ENCODE results near the gene ELMOD3. TPM values are rescaled to one million over a fixed set of nuclear protein-coding genes. Genes with fewer than 3 reads are reported as not detected.
A peak's percentile ranks its signal among the peaks of the same experiment; 100 is the strongest.
"Not testable (repeated sequence)": the region's sequence is repeated elsewhere in the genome, so short reads cannot be mapped to it uniquely, and the experiment has no call there.

The ELMOD3 gene
- total RNA-seq, 1 donor from 2014 or later, result 18.9 TPM

DNA sequence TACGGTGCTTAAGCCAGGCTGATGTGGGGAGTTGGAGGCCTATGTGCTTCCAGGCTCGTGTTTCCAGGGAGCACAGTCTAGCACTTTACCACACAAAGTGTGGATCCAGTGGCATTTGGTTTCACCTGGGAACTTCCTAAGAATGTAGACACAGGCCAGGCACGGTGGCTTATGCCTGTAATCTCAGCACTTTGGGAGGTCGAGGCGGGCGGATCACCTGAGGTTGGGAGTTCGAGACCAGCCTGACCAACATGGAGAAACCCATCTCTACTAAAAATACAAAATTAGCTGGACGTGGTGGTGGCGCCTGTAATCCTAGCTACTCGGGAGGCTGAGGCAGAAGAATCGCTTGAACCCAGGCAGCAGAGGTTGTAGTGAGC, 30.6 kb upstream of the ELMOD3 start:
- H3K36me3 Mint-ChIP-seq (ENCODE audit: low read depth), result peaks cover 86% of the 10 kb centered on the region
- DNase-seq (ENCODE audit: low spot score); H3K27ac Mint-ChIP-seq; intact Hi-C loops (cut with micrococcal nuclease); H3K27me3 Mint-ChIP-seq (ENCODE audit: low read depth); H3K9me3 Mint-ChIP-seq: not testable (repeated sequence)
- peak overlapping the region; percentile 100 for H3K4me3 Mint-ChIP-seq (ENCODE audit: low read depth)
- H3K4me1 Mint-ChIP-seq (ENCODE audit: low read depth), result peaks cover 61% of the 10 kb centered on the region

DNA sequence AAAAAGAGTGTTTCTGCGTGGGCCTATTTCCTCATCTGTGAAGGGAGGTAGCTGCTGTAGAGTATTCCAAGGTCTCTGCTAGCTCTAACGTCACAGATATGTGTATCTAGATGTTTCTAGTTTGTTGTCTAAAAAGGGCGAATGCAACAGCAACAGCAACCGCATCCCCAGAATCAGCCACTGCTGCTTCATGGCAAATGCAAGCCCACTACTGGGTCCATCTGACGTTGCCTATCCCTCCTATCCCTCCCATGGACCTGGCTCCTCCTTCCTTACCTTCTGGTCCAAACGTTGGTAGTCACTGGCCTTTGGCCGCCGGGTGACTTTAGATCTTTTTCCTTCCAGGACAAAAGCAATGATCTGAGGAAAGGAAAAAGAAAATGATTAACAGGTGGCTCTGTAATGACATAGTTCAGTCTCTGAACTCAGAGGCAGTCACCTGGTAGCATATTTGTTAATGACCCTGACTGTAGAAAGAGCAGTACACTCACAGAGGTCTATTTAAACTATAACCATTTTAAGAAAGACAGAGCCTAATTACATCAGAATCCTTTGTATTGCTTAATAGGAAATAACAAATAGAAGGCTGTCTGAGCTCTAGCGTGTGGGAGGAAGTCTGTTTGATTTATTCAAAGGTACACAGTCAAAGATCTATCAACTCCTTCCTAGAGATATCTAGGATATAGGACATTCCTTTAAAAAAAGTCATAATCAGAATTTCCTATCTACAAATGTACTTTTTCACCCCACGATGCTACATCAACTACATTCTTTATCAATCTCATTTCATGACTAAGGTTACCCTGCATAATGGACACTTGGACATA, 29.7 kb upstream of the ELMOD3 start:
- no peak overlapping the region for H3K27ac Mint-ChIP-seq
- DNase-seq (ENCODE audit: low spot score), result no peak
- H3K27me3 Mint-ChIP-seq (ENCODE audit: low read depth), result no peaks in the 10 kb centered on the region
- H3K9me3 Mint-ChIP-seq, result no peaks in the 10 kb centered on the region
- H3K36me3 Mint-ChIP-seq (ENCODE audit: low read depth), result peaks cover 80% of the 10 kb centered on the region
- H3K4me3 Mint-ChIP-seq (ENCODE audit: low read depth), result peak overlapping the region; percentile 100
- H3K4me1 Mint-ChIP-seq (ENCODE audit: low read depth), result peaks cover 61% of the 10 kb centered on the region
- intact Hi-C loops (cut with micrococcal nuclease), result loop anchor here (5.0 kb wide), 2 partner anchors 82 to 388 kb away; no protein-coding TSS in a partner anchor

- Mint-ChIP-seq H3K9me3 (no peaks in the 10 kb centered on the region), H3K27ac (no peak overlapping the region), H3K27me3 (ENCODE audit: low read depth) (no peaks in the 10 kb centered on the region), H3K4me1 (ENCODE audit: low read depth) (peaks cover 55% of the 10 kb centered on the region), H3K4me3 (ENCODE audit: low read depth) (peak overlapping the region; percentile 100), H3K36me3 (ENCODE audit: low read depth) (peaks cover 74% of the 10 kb centered on the region)
- DNase-seq (ENCODE audit: low spot score), result no peak
- intact Hi-C loops (cut with micrococcal nuclease), result loop anchor here (5.0 kb wide), 2 partner anchors 82 to 388 kb away; no protein-coding TSS in a partner anchor
Observed at GRCh38 chr2:85325466-85325811, 29.1 kb upstream of the ELMOD3 start.

DNA sequence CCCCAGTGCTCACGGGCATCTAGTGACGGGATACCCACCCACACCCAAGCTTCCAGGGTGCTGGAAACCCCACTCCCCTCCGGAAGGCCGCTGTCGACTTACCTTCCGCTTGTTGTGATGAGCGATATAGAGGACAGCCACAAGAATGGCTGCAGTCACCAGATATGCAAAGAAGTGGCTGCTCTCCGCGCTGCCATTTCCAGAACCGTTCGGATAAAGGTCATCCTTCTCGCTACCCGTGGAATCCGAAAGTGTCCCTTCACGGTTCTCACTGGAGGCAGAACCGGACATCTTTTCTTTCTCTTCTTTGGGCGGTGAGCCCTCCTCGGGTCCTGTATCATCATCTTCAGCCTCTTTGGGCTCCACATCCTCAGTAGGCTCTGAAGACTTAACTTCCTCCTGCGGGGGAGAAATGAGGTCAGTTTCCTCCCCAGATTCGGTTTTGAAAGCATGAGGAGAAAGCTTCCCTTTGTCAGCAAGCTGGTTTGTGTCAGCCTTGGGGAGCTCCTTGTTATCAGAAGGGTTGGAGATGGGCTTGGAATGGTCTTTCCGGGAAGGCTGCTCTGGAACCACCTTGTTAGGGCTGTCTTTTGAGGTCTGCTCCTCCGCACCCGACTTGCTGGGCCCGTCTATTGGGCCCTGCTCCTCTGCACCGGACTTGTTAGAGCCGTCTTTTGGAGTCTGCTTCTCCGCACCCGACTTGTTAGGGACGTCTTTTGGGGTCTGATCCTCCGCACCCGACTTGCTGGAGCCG, 28.0 kb upstream of the ELMOD3 start:
- Mint-ChIP-seq H3K4me1 (ENCODE audit: low read depth) (peaks cover 53% of the 10 kb centered on the region), H3K36me3 (ENCODE audit: low read depth) (peaks cover 63% of the 10 kb centered on the region), H3K27me3 (ENCODE audit: low read depth) (no peaks in the 10 kb centered on the region), H3K4me3 (ENCODE audit: low read depth) (peak overlapping the region; percentile 100), H3K27ac (peak overlapping the region; percentile 100), H3K9me3 (no peaks in the 10 kb centered on the region)
- peak; percentile 47 for DNase-seq (ENCODE audit: low spot score)
- intact Hi-C loops (cut with micrococcal nuclease), result loop anchor here (2.0 to 5.0 kb wide), 4 partner anchors 81 to 868 kb away; partner anchors contain the start of genes IMMT and MAT2A

- Mint-ChIP-seq H3K4me3 (ENCODE audit: low read depth) (peak overlapping the region; percentile 100), H3K27me3 (ENCODE audit: low read depth) (no peaks in the 10 kb centered on the region), H3K36me3 (ENCODE audit: low read depth) (peaks cover 56% of the 10 kb centered on the region), H3K4me1 (ENCODE audit: low read depth) (peaks cover 50% of the 10 kb centered on the region), H3K9me3 (no peaks in the 10 kb centered on the region), H3K27ac (peak overlapping the region; percentile 100)
- intact Hi-C loops (cut with micrococcal nuclease), result loop anchor here (2.0 to 5.0 kb wide), 4 partner anchors 80 to 868 kb away; partner anchors contain the start of genes IMMT and MAT2A
- peak; percentile 59 for DNase-seq (ENCODE audit: low spot score)
Observed at GRCh38 chr2:85327160-85327821, 27.3 kb upstream of the ELMOD3 start.

DNA sequence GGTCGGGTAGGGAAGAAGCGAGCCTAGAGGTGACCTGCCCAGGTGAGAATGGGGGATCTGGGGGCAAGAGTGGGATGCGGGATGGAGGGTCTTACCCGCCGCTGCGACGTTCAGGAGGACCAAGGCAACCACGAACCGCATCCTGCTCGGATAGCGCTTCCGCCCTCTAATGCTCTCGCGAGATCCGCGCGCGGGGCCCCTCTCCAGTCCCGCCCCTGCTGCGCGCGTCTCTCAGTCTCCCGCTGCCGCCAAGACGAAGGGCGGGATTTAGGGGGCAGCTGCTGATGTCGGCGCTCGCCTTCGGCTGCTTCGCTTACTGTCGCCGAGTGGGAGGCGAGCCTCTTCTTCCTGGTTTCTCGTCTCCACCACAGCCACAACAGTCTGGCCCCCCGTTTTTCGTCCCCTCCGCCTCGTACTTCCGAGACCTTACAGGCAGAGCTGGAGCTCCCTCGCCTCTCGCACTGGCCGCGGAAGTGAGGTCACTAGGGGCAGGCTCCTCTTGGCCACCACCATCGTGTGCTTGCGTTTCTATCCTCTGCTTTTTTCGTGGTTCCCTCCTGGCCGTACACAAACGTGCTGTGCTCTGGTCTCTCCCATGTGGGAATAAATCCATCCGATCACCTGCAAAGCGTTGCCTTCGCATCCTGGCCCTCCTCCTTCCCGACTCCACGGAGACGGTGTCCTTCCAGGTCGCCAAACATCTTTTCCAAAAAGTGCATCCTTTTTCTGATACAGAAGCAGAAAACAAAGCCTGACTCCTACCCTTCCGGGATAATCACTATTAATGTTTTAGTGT, 26.5 kb upstream of the ELMOD3 start, which contains the start of gene TGOLN2:
Gene TGOLN2 (minus strand): TSS at position 168 of the 796 bp plus-strand sequence. CDS start 27 bp downstream, at position 141.
- intact Hi-C loops (cut with micrococcal nuclease), result loop anchor here (1.0 to 5.0 kb wide), 5 partner anchors 26 to 867 kb away; partner anchors contain the start of genes ELMOD3, IMMT, MAT2A and RETSAT
- peak; percentile 91 for DNase-seq (ENCODE audit: low spot score)
- peaks cover 48% of the 10 kb centered on the region for H3K36me3 Mint-ChIP-seq (ENCODE audit: low read depth)
- peaks cover 44% of the 10 kb centered on the region for H3K4me1 Mint-ChIP-seq (ENCODE audit: low read depth)
- no peaks in the 10 kb centered on the region for H3K27me3 Mint-ChIP-seq (ENCODE audit: low read depth)
- peak within 1 kb of the TSS; percentile 100 for H3K27ac Mint-ChIP-seq
- peak within 1 kb of the TSS; percentile 100 for H3K4me3 Mint-ChIP-seq (ENCODE audit: low read depth)
- no peaks in the 10 kb centered on the region for H3K9me3 Mint-ChIP-seq

- Mint-ChIP-seq H3K36me3 (ENCODE audit: low read depth) (peaks cover 36% of the 10 kb centered on the region), H3K4me3 (ENCODE audit: low read depth) (peak overlapping the region; percentile 15), H3K27me3 (ENCODE audit: low read depth) (no peaks in the 10 kb centered on the region), H3K4me1 (ENCODE audit: low read depth) (peaks cover 37% of the 10 kb centered on the region), H3K27ac (peak overlapping the region; percentile 8), H3K9me3 (no peaks in the 10 kb centered on the region)
- no peak for DNase-seq (ENCODE audit: low spot score)
- intact Hi-C loops (cut with micrococcal nuclease), result loop anchor here (1.0 to 5.0 kb wide), 3 partner anchors 78 to 392 kb away; no protein-coding TSS in a partner anchor
Observed at GRCh38 chr2:85329181-85329651, 25.4 kb upstream of the ELMOD3 start.

- peaks cover 32% of the 10 kb centered on the region for H3K36me3 Mint-ChIP-seq (ENCODE audit: low read depth)
- peak overlapping the region; percentile 15 for H3K4me3 Mint-ChIP-seq (ENCODE audit: low read depth)
- not testable (repeated sequence) for H3K9me3 Mint-ChIP-seq; DNase-seq (ENCODE audit: low spot score); H3K27me3 Mint-ChIP-seq (ENCODE audit: low read depth)
- peak overlapping the region; percentile 8 for H3K27ac Mint-ChIP-seq
- intact Hi-C loops (cut with micrococcal nuclease), result loop anchor here (1.0 to 5.0 kb wide), 3 partner anchors 78 to 392 kb away; no protein-coding TSS in a partner anchor
- peaks cover 33% of the 10 kb centered on the region for H3K4me1 Mint-ChIP-seq (ENCODE audit: low read depth)
Observed at GRCh38 chr2:85329701-85330100, 24.9 kb upstream of the ELMOD3 start.

DNA sequence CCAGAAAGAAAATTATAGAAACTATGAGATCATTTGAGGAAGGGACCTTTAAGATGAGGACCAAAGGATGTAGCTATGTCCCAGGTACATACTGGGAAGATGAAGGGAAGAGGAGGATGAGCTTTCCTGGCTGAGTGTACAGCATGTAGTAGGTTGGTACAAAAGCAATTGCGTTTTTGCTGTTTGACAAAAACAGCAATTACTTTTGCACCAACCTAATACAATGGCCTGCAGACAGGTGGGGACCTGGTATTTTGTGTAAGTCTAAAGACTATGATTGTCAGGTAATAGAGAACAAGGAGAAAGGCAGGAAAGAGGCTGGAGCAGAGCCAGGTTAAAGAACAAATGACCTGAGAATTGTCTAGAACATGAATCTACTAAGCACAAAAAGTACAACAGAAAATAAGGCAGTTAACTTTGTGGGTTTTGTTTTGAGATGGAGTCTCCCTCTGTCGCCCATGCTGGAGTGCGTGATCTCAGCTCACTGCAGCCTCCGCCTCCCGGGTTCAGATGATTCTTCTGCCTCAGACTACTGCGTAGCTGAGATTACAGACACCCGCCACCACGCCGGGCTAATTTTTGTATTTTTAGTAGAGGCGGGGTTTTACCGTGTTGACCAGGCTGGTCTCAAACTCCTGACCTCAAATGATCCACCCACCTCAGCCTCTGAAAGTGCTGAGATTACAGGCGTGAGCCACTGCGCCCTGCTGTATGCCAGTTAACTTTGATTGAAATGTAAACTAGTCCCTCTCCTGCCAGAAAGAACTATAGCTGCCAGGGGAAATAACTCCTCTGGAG, 23.5 kb upstream of the ELMOD3 start:
- Mint-ChIP-seq H3K27ac (no peak overlapping the region), H3K27me3 (ENCODE audit: low read depth) (no peaks in the 10 kb centered on the region), H3K4me3 (ENCODE audit: low read depth) (no peak overlapping the region), H3K9me3 (no peaks in the 10 kb centered on the region), H3K4me1 (ENCODE audit: low read depth) (peaks cover 23% of the 10 kb centered on the region), H3K36me3 (ENCODE audit: low read depth) (peaks cover 18% of the 10 kb centered on the region)
- DNase-seq (ENCODE audit: low spot score), result no peak
- intact Hi-C loops (cut with micrococcal nuclease), result no loop called here

GRCh38 chr2:85333877-85334276, 20.7 kb upstream of the ELMOD3 start:
- H3K4me1 Mint-ChIP-seq (ENCODE audit: low read depth), result peaks cover 19% of the 10 kb centered on the region

GRCh38 chr2:85334928-85335327, 19.6 kb upstream of the ELMOD3 start:
- Mint-ChIP-seq H3K9me3 (no peaks in the 10 kb centered on the region), H3K27ac (no peak overlapping the region), H3K4me3 (ENCODE audit: low read depth) (no peak overlapping the region), H3K36me3 (ENCODE audit: low read depth) (no peaks in the 10 kb centered on the region), H3K4me1 (ENCODE audit: low read depth) (peaks cover 13% of the 10 kb centered on the region), H3K27me3 (ENCODE audit: low read depth) (peaks cover 2% of the 10 kb centered on the region)
- no peak for DNase-seq (ENCODE audit: low spot score)
- intact Hi-C loops (cut with micrococcal nuclease), result no loop called here

More at GRCh38 chr2:85333877-85334276, 20.7 kb upstream of the ELMOD3 start:
- intact Hi-C loops (cut with micrococcal nuclease); H3K36me3 Mint-ChIP-seq (ENCODE audit: low read depth); DNase-seq (ENCODE audit: low spot score); H3K9me3 Mint-ChIP-seq; H3K27ac Mint-ChIP-seq; H3K4me3 Mint-ChIP-seq (ENCODE audit: low read depth); H3K27me3 Mint-ChIP-seq (ENCODE audit: low read depth): not testable (repeated sequence)
